GM12878 (cell line): ENCODE measurements around the gene PNLDC1. TPM values are rescaled to one million over a fixed set of nuclear protein-coding genes. Genes with fewer than 3 reads are reported as not detected.

Source experiments
- ATAC-seq: fragments of 200-7000 bp; cut with Tn5 transposase; 3 replicates; pipeline ENCODE4 v1.9.1; 2020; ENCODE audit warnings: mild to moderate bottlenecking, moderate library complexity
- BruUV-seq: library from RNA; stranded (reverse); fragments of 400-500 nt; replicated peaks from 2 replicates; lab custom pipeline; 2021; lab: Mats Ljungman, UMichigan
- CTCF ChIA-PET: fragments of 300-600 bp; sonication (Branson Sonifier 250); formaldehyde crosslinking; extraction: SDS; loops from one replicate; lab custom pipeline; 2021; ENCODE audit warnings: inconsistent platforms; lab: Yijun Ruan, JAX
- POLR2A ChIA-PET: fragments of 350-600 bp; formaldehyde crosslinking; extraction: SDS; loops from one replicate; lab custom pipeline; 2021; ENCODE audit warnings: inconsistent platforms; lab: Charles Lee
- RAD21 ChIA-PET: fragments of 300-600 bp; sonication (Branson Sonifier 250); formaldehyde crosslinking; loops from one replicate; lab custom pipeline; 2023; ENCODE audit warnings: antibody characterized with exemption; ENCODE audit not compliant: unreplicated experiment; lab: Charles Lee
- SMC1A ChIA-PET: fragments of 300-600 bp; sonication (Branson Sonifier 250); formaldehyde crosslinking; loops from one replicate; lab custom pipeline; 2023; ENCODE audit not compliant: unreplicated experiment, uncharacterized antibody; lab: Charles Lee
- DNase-seq: peaks from one replicate; pipeline ENCODE4 v3.0.0-alpha.2; 2011; ENCODE audit warnings: low read depth, low spot score
- FAIRE-seq: peaks from 3 replicates; lab custom pipeline; 2011; peaks lifted over from hg19 to GRCh38; lab: Jason Lieb, UNC
- H2AFZ ChIP-seq: 2 replicates; pipeline ENCODE4 v1.6.0; 2011; ENCODE audit warnings: low read depth, low read length, control low read depth; ENCODE audit not compliant: control insufficient read depth
- H3K27ac ChIP-seq: 2 replicates; pipeline ENCODE4 v1.5.1; 2011; ENCODE audit warnings: control low read depth; ENCODE audit not compliant: control insufficient read depth, insufficient read depth
- H3K27me3 ChIP-seq, 2 experiments: replicated peaks in 1 of 2; 2 replicates each; pipeline versions ENCODE4 v1.6.0 to v1.6.1; 2011; ENCODE audit warnings: low read length in 1 of 2; ENCODE audit not compliant: control insufficient read depth in 2 of 2, insufficient read depth in 2 of 2
- H3K36me3 ChIP-seq, 2 experiments: 2 replicates each; pipeline ENCODE4 v1.5.1; 2011; ENCODE audit warnings: low read length in 1 of 2; ENCODE audit not compliant: control insufficient read depth in 2 of 2, insufficient read depth in 2 of 2
- H3K4me1 ChIP-seq: 2 replicates; pipeline ENCODE4 v1.6.1; 2011; ENCODE audit warnings: mild to moderate bottlenecking, low read length, moderate library complexity, mixed read lengths; ENCODE audit not compliant: control insufficient read depth, insufficient read depth
- H3K4me2 ChIP-seq: 2 replicates; pipeline ENCODE4 v1.6.0; 2011; ENCODE audit warnings: control low read depth; ENCODE audit not compliant: control insufficient read depth, insufficient read depth
- H3K4me3 ChIP-seq: fragments of 200-600 bp; sonication (generic); 2 replicates; pipeline ENCODE4 v1.5.1; 2016
- H3K79me2 ChIP-seq: 2 replicates; pipeline ENCODE4 v1.6.0; 2011; ENCODE audit warnings: low read length; ENCODE audit not compliant: control insufficient read depth, insufficient read depth
- H3K9ac ChIP-seq: 2 replicates; pipeline ENCODE4 v1.8.0; 2011; ENCODE audit warnings: low read length, control low read depth, mixed read lengths; ENCODE audit not compliant: control insufficient read depth, insufficient read depth
- H3K9me3 ChIP-seq: replicated peaks from 3 replicates; pipeline ENCODE4 v1.5.1; 2011; ENCODE audit warnings: mild to moderate bottlenecking, low read length; ENCODE audit not compliant: control insufficient read depth, insufficient read depth
- H4K20me1 ChIP-seq: 2 replicates; pipeline ENCODE4 v1.6.0; 2011; ENCODE audit not compliant: control insufficient read depth, insufficient read depth
- CBX3 ChIP-seq: fragments of 200-600 bp; sonication (generic); IDR thresholded peaks from 2 replicates; pipeline ENCODE4 v1.6.1; 2016; ENCODE audit warnings: low read depth, borderline replicate concordance
- FOXM1 ChIP-seq: IDR thresholded peaks from 2 replicates; pipeline ENCODE4 v1.6.1; 2012; ENCODE audit warnings: low read depth, mild to moderate bottlenecking, inconsistent platforms, low read length, moderate library complexity
- HDGF ChIP-seq: fragments of 450-650 bp; IDR thresholded peaks from 2 replicates; pipeline ENCODE4 v1.6.1; 2016; ENCODE audit warnings: antibody characterized with exemption
- RAD21 ChIP-seq: IDR thresholded peaks from 2 replicates; pipeline ENCODE4 v1.6.1; 2011; ENCODE audit warnings: mild to moderate bottlenecking, low read depth, low read length, moderate library complexity; ENCODE audit not compliant: insufficient read depth
- RCOR1 ChIP-seq: conservative IDR thresholded peaks from 2 replicates; pipeline ENCODE4 v1.6.1; 2012; ENCODE audit warnings: low read depth, low read length, improper control_type of control experiment
- RUNX3 ChIP-seq: IDR thresholded peaks from 2 replicates; pipeline ENCODE4 v1.6.1; 2012; ENCODE audit warnings: low read length, inconsistent platforms
- SRF ChIP-seq, 2 experiments: IDR thresholded peaks; 2 replicates each; pipeline ENCODE4 v1.6.1; 2011; ENCODE audit warnings: low read depth in 2 of 2, low read length in 2 of 2, mild to moderate bottlenecking in 1 of 2, moderate library complexity in 1 of 2
- USF1 ChIP-seq: IDR thresholded peaks from 2 replicates; pipeline ENCODE4 v1.6.1; 2011; ENCODE audit warnings: borderline replicate concordance, low read depth, mild to moderate bottlenecking, moderate library complexity, mixed read lengths, low read length; ENCODE audit not compliant: insufficient read depth; ENCODE audit errors: extremely low read length
- ZBTB11 ChIP-seq: fragments of 450-650 bp; formaldehyde crosslinking; IDR thresholded peaks from 2 replicates; pipeline ENCODE4 v1.5.0; 2022; ENCODE audit warnings: mild to moderate bottlenecking, missing genetic modification characterization
- ZNF274 ChIP-seq: IDR thresholded peaks from one replicate; pipeline ENCODE4 v1.8.0; 2011; ENCODE audit not compliant: insufficient read length, insufficient read depth
- ZNF384 ChIP-seq: IDR thresholded peaks from 2 replicates; pipeline ENCODE4 v1.6.1; 2012; ENCODE audit warnings: low read depth, mild to moderate bottlenecking, low read length, improper control_type of control experiment, borderline replicate concordance
- WGBS: methylation state at CpG from one replicate; pipeline ENCODE4 v1.1.6; 2016; ENCODE audit warnings: low lambda C conversion rate; ENCODE audit not compliant: insufficient replicate concordance, insufficient coverage; ENCODE audit errors: missing lambda C conversion rate; 5-methylcytosine and 5-hydroxymethylcytosine counted together
- in situ Hi-C: fragments of 300-500 bp; cut with MboI; formaldehyde crosslinking; loops from 9 replicates; pipeline ENCODE4 v1.14.3; 2018; ENCODE audit warnings: mixed read lengths
- intact Hi-C: fragments of 100-400 bp; cut with micrococcal nuclease; formaldehyde crosslinking; loops from one replicate; pipeline ENCODE4 v1.14.2; 2022; ENCODE audit not compliant: unreplicated experiment
- polyA plus RNA-seq, 11 experiments: library from polyadenylated mRNA; depleted of rRNA in 4 of 11; unstranded in 6 of 11; stranded (reverse) in 5 of 11; fragments of >200 nt; fragmentation: Nextera tagmentation in 4 of 11; fragmentation: Illumina TruSeq in 1 of 11; extraction: Ambion mirVana in 4 of 11; extraction: Trizol in 1 of 11; gene quantifications; 1 replicate in 1 of 11; 2 replicates in 10 of 11; pipeline versions ENCODE4 v1.2.1 to v1.2.3, GENCODE V29; 2011 to 2016; ENCODE audit warnings: inconsistent platforms in 2 of 11, missing spikeins in 2 of 11, low read depth in 1 of 11
- total RNA-seq, 4 experiments: library from RNA; depleted of rRNA in 3 of 4; stranded (reverse); fragments of >200 nt in 3 of 4; fragmentation: Illumina TruSeq in 1 of 4; extraction: Trizol in 1 of 4; gene quantifications; 2 replicates each; pipeline versions ENCODE4 v1.2.1 to v1.2.3, GENCODE V29; 2013 to 2021
- TF ChIP-seq, protein P1 (sequence below): fragments of 450-650 bp; IDR thresholded peaks from 2 replicates; pipeline ENCODE4 v1.6.1; 2017; ENCODE audit warnings: mild to moderate bottlenecking
- TF ChIP-seq, protein P2 (sequence below): fragments of 450-650 bp; IDR thresholded peaks from 2 replicates; pipeline ENCODE4 v1.6.1; 2016; ENCODE audit warnings: mild to moderate bottlenecking, moderate library complexity, borderline replicate concordance

PNLDC1 gene
- total and polyA plus RNA-seq, 10 of the 15 experiments (the other 5 are each of a cell fraction or from before 2014, with no cell fraction given), result 0.06 to 0.25 (median 0.09) TPM; not detected in 2

- in situ Hi-C loops, result no loop called here
- TF ChIP-seq USF1, result no peak
- TF ChIP-seq CBX3, result no peak
- no peak for TF ChIP-seq SRF (IDR thresholded peaks at IDR 0.05; ENCODE audit: low read depth in 2 of 2, low read length in 2 of 2)
- TF ChIP-seq HDGF, result no peak
- TF ChIP-seq RUNX3, result no peak
- TF ChIP-seq, protein P1, sequence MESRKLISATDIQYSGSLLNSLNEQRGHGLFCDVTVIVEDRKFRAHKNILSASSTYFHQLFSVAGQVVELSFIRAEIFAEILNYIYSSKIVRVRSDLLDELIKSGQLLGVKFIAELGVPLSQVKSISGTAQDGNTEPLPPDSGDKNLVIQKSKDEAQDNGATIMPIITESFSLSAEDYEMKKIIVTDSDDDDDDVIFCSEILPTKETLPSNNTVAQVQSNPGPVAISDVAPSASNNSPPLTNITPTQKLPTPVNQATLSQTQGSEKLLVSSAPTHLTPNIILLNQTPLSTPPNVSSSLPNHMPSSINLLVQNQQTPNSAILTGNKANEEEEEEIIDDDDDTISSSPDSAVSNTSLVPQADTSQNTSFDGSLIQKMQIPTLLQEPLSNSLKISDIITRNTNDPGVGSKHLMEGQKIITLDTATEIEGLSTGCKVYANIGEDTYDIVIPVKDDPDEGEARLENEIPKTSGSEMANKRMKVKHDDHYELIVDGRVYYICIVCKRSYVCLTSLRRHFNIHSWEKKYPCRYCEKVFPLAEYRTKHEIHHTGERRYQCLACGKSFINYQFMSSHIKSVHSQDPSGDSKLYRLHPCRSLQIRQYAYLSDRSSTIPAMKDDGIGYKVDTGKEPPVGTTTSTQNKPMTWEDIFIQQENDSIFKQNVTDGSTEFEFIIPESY, result no peak
- TF ChIP-seq RCOR1, result no peak
- TF ChIP-seq, protein P2, sequence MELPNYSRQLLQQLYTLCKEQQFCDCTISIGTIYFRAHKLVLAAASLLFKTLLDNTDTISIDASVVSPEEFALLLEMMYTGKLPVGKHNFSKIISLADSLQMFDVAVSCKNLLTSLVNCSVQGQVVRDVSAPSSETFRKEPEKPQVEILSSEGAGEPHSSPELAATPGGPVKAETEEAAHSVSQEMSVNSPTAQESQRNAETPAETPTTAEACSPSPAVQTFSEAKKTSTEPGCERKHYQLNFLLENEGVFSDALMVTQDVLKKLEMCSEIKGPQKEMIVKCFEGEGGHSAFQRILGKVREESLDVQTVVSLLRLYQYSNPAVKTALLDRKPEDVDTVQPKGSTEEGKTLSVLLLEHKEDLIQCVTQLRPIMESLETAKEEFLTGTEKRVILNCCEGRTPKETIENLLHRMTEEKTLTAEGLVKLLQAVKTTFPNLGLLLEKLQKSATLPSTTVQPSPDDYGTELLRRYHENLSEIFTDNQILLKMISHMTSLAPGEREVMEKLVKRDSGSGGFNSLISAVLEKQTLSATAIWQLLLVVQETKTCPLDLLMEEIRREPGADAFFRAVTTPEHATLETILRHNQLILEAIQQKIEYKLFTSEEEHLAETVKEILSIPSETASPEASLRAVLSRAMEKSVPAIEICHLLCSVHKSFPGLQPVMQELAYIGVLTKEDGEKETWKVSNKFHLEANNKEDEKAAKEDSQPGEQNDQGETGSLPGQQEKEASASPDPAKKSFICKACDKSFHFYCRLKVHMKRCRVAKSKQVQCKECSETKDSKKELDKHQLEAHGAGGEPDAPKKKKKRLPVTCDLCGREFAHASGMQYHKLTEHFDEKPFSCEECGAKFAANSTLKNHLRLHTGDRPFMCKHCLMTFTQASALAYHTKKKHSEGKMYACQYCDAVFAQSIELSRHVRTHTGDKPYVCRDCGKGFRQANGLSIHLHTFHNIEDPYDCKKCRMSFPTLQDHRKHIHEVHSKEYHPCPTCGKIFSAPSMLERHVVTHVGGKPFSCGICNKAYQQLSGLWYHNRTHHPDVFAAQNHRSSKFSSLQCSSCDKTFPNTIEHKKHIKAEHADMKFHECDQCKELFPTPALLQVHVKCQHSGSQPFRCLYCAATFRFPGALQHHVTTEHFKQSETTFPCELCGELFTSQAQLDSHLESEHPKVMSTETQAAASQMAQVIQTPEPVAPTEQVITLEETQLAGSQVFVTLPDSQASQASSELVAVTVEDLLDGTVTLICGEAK, result no peak
- no peak for TF ChIP-seq ZNF384
- peak; percentile 53 for TF ChIP-seq RAD21
- no peak for TF ChIP-seq FOXM1
- TF ChIP-seq ZNF274, result no peak
- no peak for TF ChIP-seq ZBTB11 (CRISPR knock-in tag)
Measured at GRCh38 chr6:159852877-159853276, 52.8 kb downstream of the PNLDC1 start.

More at GRCh38 chr6:159852877-159853276, 52.8 kb downstream of the PNLDC1 start:
- Histone ChIP-seq H3K4me2 (no peak overlapping the region), H3K4me3 (no peak overlapping the region), H3K36me3 (no peaks in the 10 kb centered on the region), H3K4me1 (no peaks in the 10 kb centered on the region), H4K20me1 (no peaks in the 10 kb centered on the region), H3K27ac (no peak overlapping the region), H3K79me2 (no peaks in the 10 kb centered on the region), H3K27me3 (no peaks in the 10 kb centered on the region; a peak in 2 of 4 replicates), H3K9me3 (no peaks in the 10 kb centered on the region; the same call in 2 of the 3 replicates), H2AFZ (no peak overlapping the region; the same call in 1 of the 2 replicates), H3K9ac (no peak overlapping the region)
- RAD21 ChIA-PET, result interaction anchor here (0.7 to 2.0 kb wide), 7 partner anchors 24 to 161 kb away, joined by 3 to 7 read pairs (median 3); partner anchors contain the start of gene SOD2
- FAIRE-seq (no peak), DNase-seq (no peak), ATAC-seq (peak; percentile 66)
- intact Hi-C loops, result loop anchor here (1.0 kb wide), 1 partner anchor 162 kb away; no protein-coding TSS in a partner anchor
- WGBS, result 38% methylated on average over 6 of the region's 6 CpGs
- BruUV-seq, result no TSS peak
- SMC1A ChIA-PET, result interaction anchor here (1.5 to 3.8 kb wide), 6 partner anchors 19 to 161 kb away, joined by 3 to 18 read pairs (median 8); partner anchors contain the start of genes MRPL18, SOD2 and TCP1
- POLR2A ChIA-PET, result no interaction called here
- CTCF ChIA-PET, result interaction anchor here (0.9 to 2.7 kb wide), 10 partner anchors 9 to 173 kb away, joined by 3 to 20 read pairs (median 4); partner anchors contain the start of genes MRPL18, SOD2 and TCP1
